Body of pancreas (tissue), 4 donors: Measurements from ENCODE around the gene ADAMTS15. TPM values are rescaled to one million over a fixed set of nuclear protein-coding genes. Genes with fewer than 3 reads are reported as not detected.

Experiments
- ATAC-seq: fragments of 150-250 bp; one replicate; pipeline ENCODE4 v1.9.1; 2016
- DNase-seq, 4 donors: peaks; one replicate each; pipeline ENCODE4 v3.0.0-alpha.2; 2019
- H3K27ac ChIP-seq, 4 donors: fragments of 200-600 bp; sonication (generic); 1 replicate in 3 of 4; 2 replicates in 1 of 4; pipeline versions ENCODE4 v1.5.1 to v1.6.1; 2016 to 2019; ENCODE audit warnings: mild to moderate bottlenecking in 1 of 4, mixed read lengths in 1 of 4, moderate library complexity in 1 of 4
- H3K27me3 ChIP-seq, 2 donors: fragments of 200-600 bp; sonication (generic); one replicate each; pipeline ENCODE4 v1.6.0; 2016; ENCODE audit warnings: mild to moderate bottlenecking in 1 of 2
- H3K36me3 ChIP-seq, 2 donors: fragments of 200-600 bp; sonication (generic); replicated peaks in 1 of 2; 2 replicates each; pipeline ENCODE4 v1.5.1; 2016; ENCODE audit warnings: low read depth in 2 of 2; ENCODE audit not compliant: insufficient read depth in 1 of 2
- H3K4me1 ChIP-seq: fragments of 200-600 bp; sonication (generic); one replicate; pipeline ENCODE4 v1.6.0; 2016
- H3K4me3 ChIP-seq, 2 donors: fragments of 200-600 bp; sonication (generic); 1 replicate in 1 of 2; 2 replicates in 1 of 2; pipeline ENCODE4 v1.5.1; 2016 to 2019
- H3K9me3 ChIP-seq, 3 donors: fragments of 200-600 bp; sonication (generic); 1 replicate in 2 of 3; 2 replicates in 1 of 3; pipeline ENCODE4 v1.5.1; 2016
- POLR2A ChIP-seq, 3 donors: fragments of 450-650 bp; IDR thresholded peaks; one replicate each; pipeline ENCODE4 v1.6.1; 2016; ENCODE audit warnings: antibody characterized with exemption in 3 of 3, mild to moderate bottlenecking in 2 of 3
- WGBS, 2 donors: methylation state at CpG; one replicate each; pipeline ENCODE4 v1.1.5; 2017; 5-methylcytosine and 5-hydroxymethylcytosine counted together
- intact Hi-C: fragments of 100-400 bp; cut with DNase I; formaldehyde crosslinking; loops from one replicate; pipeline ENCODE4 v1.15.1; 2023
- total RNA-seq, 2 donors: library from RNA; depleted of rRNA; stranded (reverse); fragments of >200 nt; gene quantifications; one replicate each; pipeline ENCODE4 v1.1.0, GENCODE V29; 2016
- TF ChIP-seq, protein P1 (sequence below), 7 experiments: fragments of 450-650 bp in 4 of 7; fragments of 200-600 bp in 3 of 7; sonication (generic) in 3 of 7; IDR thresholded peaks; one replicate each; pipeline ENCODE4 v1.5.1; 2016 to 2019; ENCODE audit warnings: antibody characterized with exemption in 7 of 7

Gene ADAMTS15
- total RNA-seq, 2 donors from 2014 or later, result 0.52 to 5.3 TPM

DNA sequence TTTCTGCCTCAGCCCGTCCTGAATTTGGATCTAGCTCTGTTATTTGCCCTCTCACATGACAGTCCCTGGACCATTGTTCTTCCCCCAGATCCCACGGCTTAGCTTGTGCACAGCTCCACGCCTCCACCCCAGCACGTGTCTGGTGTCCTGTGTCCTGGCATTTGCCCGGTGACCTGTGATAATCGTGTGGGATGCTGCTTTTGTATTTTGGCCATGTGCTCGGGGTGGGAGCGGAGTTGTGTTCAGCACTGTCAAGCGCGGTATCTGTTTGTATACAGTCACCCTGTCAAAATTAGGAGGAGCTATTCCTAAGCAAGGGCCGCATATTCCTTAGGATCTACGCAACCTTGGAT lies 31.9 kb upstream of the ADAMTS15 start:
- no peak overlapping the region for H3K27ac ChIP-seq
- H3K27me3 ChIP-seq, result no peaks in the 10 kb centered on the region
- no peaks in the 10 kb centered on the region for H3K9me3 ChIP-seq
- H3K36me3 ChIP-seq, result no peaks in the 10 kb centered on the region
- H3K4me1 ChIP-seq, result no peaks in the 10 kb centered on the region
- DNase-seq (no peak), ATAC-seq (no peak)
- intact Hi-C loops, result no loop called here
- no peak overlapping the region for H3K4me3 ChIP-seq
- no peak for TF ChIP-seq POLR2A (IDR thresholded peaks at IDR 0.05)
- TF ChIP-seq, protein P1, sequence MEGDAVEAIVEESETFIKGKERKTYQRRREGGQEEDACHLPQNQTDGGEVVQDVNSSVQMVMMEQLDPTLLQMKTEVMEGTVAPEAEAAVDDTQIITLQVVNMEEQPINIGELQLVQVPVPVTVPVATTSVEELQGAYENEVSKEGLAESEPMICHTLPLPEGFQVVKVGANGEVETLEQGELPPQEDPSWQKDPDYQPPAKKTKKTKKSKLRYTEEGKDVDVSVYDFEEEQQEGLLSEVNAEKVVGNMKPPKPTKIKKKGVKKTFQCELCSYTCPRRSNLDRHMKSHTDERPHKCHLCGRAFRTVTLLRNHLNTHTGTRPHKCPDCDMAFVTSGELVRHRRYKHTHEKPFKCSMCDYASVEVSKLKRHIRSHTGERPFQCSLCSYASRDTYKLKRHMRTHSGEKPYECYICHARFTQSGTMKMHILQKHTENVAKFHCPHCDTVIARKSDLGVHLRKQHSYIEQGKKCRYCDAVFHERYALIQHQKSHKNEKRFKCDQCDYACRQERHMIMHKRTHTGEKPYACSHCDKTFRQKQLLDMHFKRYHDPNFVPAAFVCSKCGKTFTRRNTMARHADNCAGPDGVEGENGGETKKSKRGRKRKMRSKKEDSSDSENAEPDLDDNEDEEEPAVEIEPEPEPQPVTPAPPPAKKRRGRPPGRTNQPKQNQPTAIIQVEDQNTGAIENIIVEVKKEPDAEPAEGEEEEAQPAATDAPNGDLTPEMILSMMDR (IDR thresholded peaks at IDR 0.05), result no peak
- WGBS, 2 donors, result 67 to 72% methylated on average over 10 to 12 of the region's 12 CpGs

DNA sequence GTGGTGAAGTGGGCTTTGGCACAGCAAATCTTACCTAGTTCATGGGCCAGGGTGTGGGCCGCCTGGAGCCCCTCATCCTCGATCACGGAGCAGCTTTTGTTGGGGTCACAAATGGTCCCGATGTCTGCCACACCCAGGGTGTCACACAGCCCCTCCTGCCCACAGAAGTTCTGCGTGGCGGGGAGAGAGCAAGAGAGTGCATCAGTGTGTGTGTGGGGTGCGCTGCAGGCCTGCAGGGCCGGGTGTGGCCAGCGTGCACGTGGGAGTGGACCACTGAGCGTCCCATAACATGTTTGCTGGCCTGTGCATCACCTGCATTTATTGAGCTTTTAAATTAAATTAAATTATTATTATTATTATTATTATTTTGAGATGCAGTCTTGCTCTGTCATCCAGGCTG lies 31.5 kb upstream of the ADAMTS15 start:
- no peaks in the 10 kb centered on the region for H3K4me1 ChIP-seq
- TF ChIP-seq POLR2A (IDR thresholded peaks at IDR 0.05), result no peak
- TF ChIP-seq, protein P1 (IDR thresholded peaks at IDR 0.05), result no peak
- no peak overlapping the region for H3K4me3 ChIP-seq
- intact Hi-C loops, result no loop called here
- H3K36me3 ChIP-seq, result no peaks in the 10 kb centered on the region
- DNase-seq, result no peak
- no peak for ATAC-seq
- H3K27me3 ChIP-seq, result no peaks in the 10 kb centered on the region
- H3K9me3 ChIP-seq, result no peaks in the 10 kb centered on the region
- WGBS, 2 donors, result 88 to 89% methylated on average over 11 of the region's 11 CpGs
- H3K27ac ChIP-seq, result no peak overlapping the region

DNA sequence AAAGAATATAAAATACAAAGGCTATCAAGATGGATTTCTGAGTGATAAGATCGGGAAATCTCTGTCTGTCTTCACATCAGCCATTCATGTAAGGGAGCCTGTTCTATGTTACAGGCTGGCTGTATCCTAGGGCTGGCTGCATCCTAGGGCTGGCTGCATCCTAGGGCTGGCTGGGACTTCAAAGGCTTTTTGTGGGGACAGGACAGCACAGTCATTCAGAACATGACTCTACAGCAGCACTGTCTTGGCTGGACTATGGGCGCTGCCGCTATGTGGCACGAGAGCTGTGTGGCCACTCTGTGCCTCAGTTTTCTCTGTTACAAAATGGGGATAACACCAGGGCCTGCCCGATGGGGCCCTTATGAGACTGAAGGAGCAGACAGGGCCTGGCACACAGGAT lies 30.2 kb upstream of the ADAMTS15 start:
- intact Hi-C loops, result no loop called here
- no peak for ATAC-seq
- Histone ChIP-seq H3K27me3 (no peaks in the 10 kb centered on the region), H3K36me3 (no peaks in the 10 kb centered on the region), H3K9me3 (no peaks in the 10 kb centered on the region), H3K4me1 (no peaks in the 10 kb centered on the region), H3K4me3 (no peak overlapping the region), H3K27ac (no peak overlapping the region)
- 88 to 90% methylated on average over 5 of the region's 5 CpGs for WGBS, 2 donors
- no peak for DNase-seq
- TF ChIP-seq POLR2A (IDR thresholded peaks at IDR 0.05), result no peak
- TF ChIP-seq, protein P1 (IDR thresholded peaks at IDR 0.05), result no peak

- no peak for DNase-seq
- no peaks in the 10 kb centered on the region for H3K4me1 ChIP-seq
- WGBS, 2 donors, result 76% methylated on average over 6 to 12 of the region's 12 CpGs
- H3K9me3 ChIP-seq, result no peaks in the 10 kb centered on the region
- no peaks in the 10 kb centered on the region for H3K36me3 ChIP-seq
- ATAC-seq, result peak; percentile 18
- H3K27me3 ChIP-seq, result no peaks in the 10 kb centered on the region
- TF ChIP-seq, protein P1 (IDR thresholded peaks at IDR 0.05), result no peak
- TF ChIP-seq POLR2A (IDR thresholded peaks at IDR 0.05), result no peak
- no peak overlapping the region for H3K4me3 ChIP-seq
- H3K27ac ChIP-seq, result no peak overlapping the region
- intact Hi-C loops, result no loop called here
Measured at GRCh38 chr11:130418756-130419155, 29.7 kb upstream of the ADAMTS15 start.

DNA sequence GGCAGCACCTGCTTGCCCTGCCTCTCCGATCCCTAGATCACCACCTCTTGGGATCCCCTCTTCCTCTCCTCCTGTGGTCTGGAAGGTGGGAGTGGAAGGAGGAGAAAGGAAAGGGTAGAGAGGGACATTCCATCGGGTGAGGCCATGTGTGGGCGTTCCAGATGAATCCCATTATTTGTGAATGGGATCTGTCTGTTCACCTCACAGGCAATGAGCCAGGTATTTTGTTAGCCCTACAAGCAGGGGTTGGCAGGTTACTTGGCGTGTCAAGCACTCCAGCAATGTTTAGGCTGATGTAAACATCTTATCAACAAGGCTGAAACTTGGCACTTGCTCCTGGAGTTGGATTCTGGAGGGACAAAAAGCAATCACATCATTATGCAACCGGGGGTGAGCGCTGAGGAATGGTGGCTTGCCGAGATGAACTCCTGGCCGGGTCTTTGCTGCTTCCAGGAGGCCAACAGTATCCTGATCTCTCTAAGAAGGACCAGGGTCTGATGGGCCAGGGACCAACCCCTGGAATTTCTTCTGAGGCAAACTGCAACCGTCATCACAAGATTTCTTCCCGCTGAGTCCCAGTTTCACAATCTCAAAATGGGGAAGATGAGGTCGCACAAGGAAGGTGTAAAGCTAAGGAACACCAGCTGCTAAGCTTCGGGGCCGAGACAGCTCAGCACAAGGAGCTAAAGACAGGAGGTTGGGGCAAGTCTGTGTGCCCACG lies 27.8 kb upstream of the ADAMTS15 start:
- ATAC-seq, result peak; percentile 61
- H3K4me3 ChIP-seq, result no peak overlapping the region
- intact Hi-C loops, result no loop called here
- peak in 3 of 4 donors; percentile 28 to 35 (median 28) for DNase-seq
- no peaks in the 10 kb centered on the region for H3K9me3 ChIP-seq
- no peaks in the 10 kb centered on the region for H3K4me1 ChIP-seq
- 40 to 48% methylated on average over 10 to 14 of the region's 14 CpGs for WGBS, 2 donors
- H3K27ac ChIP-seq, result no peak overlapping the region
- H3K36me3 ChIP-seq, result no peaks in the 10 kb centered on the region
- H3K27me3 ChIP-seq, result no peaks in the 10 kb centered on the region
- TF ChIP-seq, protein P1 (IDR thresholded peaks at IDR 0.05), result no peak
- TF ChIP-seq POLR2A (IDR thresholded peaks at IDR 0.05), result no peak
